KBM-7 (cell line): ENCODE data around the gene TEX29.
A peak's percentile ranks its signal among the peaks of the same experiment; 100 is the strongest.

Experiments
- DNase-seq: peaks from one replicate; pipeline ENCODE4 v3.0.0-alpha.2; 2015
- in situ Hi-C: fragments of 300-500 bp; cut with MboI; formaldehyde crosslinking; loops from 2 replicates; pipeline ENCODE4 v1.14.3; 2020; ENCODE audit warnings: low sequenced_read_pairs, low pct_unique_long_range_greater_than_20kb, mixed read lengths

TEX29 gene

GRCh38 chr13:111317571-111318345, 2.7 kb upstream of the TEX29 start:
- in situ Hi-C loops = no loop called here
- no peak for DNase-seq

- in situ Hi-C loops = no loop called here
- no peak for DNase-seq
Observed at GRCh38 chr13:111318386-111318785, 2.1 kb upstream of the TEX29 start.

GRCh38 chr13:111319521-111319920, 921 bp upstream of the TEX29 start:
- DNase-seq = no peak
- in situ Hi-C loops = no loop called here

GRCh38 chr13:111322001-111322915, 1.8 kb downstream of the TEX29 start:
- in situ Hi-C loops = no loop called here
- DNase-seq = no peak

GRCh38 chr13:111322916-111323331, 2.5 kb downstream of the TEX29 start:
- in situ Hi-C loops = no loop called here

GRCh38 chr13:111323549-111323948, 3.1 kb downstream of the TEX29 start:
- in situ Hi-C loops = no loop called here
- no peak for DNase-seq

More at GRCh38 chr13:111322916-111323331, 2.5 kb downstream of the TEX29 start:
- no peak for DNase-seq

GRCh38 chr13:111323950-111324651, 3.7 kb downstream of the TEX29 start:
- in situ Hi-C loops = no loop called here
- peak; percentile 2 for DNase-seq

GRCh38 chr13:111324736-111325135, 4.3 kb downstream of the TEX29 start:
- no peak for DNase-seq

GRCh38 chr13:111325146-111325890, 4.9 kb downstream of the TEX29 start:
- in situ Hi-C loops = no loop called here
- no peak for DNase-seq

More at GRCh38 chr13:111324736-111325135, 4.3 kb downstream of the TEX29 start:
- in situ Hi-C loops = no loop called here

- in situ Hi-C loops = no loop called here
- DNase-seq = no peak
Observed at GRCh38 chr13:111325941-111326620, 5.6 kb downstream of the TEX29 start.

- in situ Hi-C loops = no loop called here
- DNase-seq = no peak
Observed at GRCh38 chr13:111326621-111326965, 6.2 kb downstream of the TEX29 start.

GRCh38 chr13:111326981-111327642, 6.7 kb downstream of the TEX29 start:
- in situ Hi-C loops = no loop called here
- no peak for DNase-seq

- in situ Hi-C loops = no loop called here
- no peak for DNase-seq
Observed at GRCh38 chr13:111327730-111328573, 7.5 kb downstream of the TEX29 start.

GRCh38 chr13:111328574-111329410, 8.3 kb downstream of the TEX29 start:
- DNase-seq = no peak
- in situ Hi-C loops = no loop called here

- in situ Hi-C loops = no loop called here
- no peak for DNase-seq
Observed at GRCh38 chr13:111329641-111330040, 9.2 kb downstream of the TEX29 start.

GRCh38 chr13:111330066-111330610, 9.7 kb downstream of the TEX29 start:
- no peak for DNase-seq
- in situ Hi-C loops = no loop called here
